Activated CD4-positive, CD25-positive, alpha-beta regulatory T cell treated with anti-CD3 and anti-CD28 coated beads, Interleukin-2, amount 50 U/mL, for 72 hours (primary cell): ENCODE data around the gene SEMA4G.

Source experiments
- DNase-seq: peaks from one replicate; pipeline ENCODE4 v3.0.0; 2021

The SEMA4G gene

GRCh38 chr10:100969187-100970075 lies at the start of gene SEMA4G:
Gene SEMA4G, plus strand, starts transcription at chr10:100969504. Its CDS starts 3,409 bp downstream, at chr10:100972913.
- no peak for DNase-seq

GRCh38 chr10:100923580-100923979 lies 45.7 kb upstream of the SEMA4G start:
- DNase-seq: no peak

DNA sequence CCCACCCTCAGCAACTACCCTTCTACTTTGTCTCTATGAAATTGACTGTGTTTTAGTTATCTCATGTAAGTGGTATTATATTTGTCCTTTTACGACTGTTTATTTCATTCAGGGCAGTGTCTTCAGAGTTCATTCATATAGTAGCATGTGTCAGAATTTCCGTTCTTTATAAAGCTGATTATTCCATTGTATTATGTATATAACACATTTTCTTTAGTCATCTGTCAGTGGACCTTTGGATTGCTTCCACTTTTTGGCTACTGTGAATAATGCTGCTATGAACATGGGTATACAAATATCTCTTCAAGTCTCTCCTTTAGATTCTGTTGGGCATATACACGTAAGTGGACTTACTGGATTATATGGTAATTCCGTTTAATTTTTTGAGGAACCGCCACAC lies 42.0 kb upstream of the SEMA4G start:
- DNase-seq: no peak

GRCh38 chr10:100928039-100928438 lies 41.3 kb upstream of the SEMA4G start:
- DNase-seq: no peak

DNA sequence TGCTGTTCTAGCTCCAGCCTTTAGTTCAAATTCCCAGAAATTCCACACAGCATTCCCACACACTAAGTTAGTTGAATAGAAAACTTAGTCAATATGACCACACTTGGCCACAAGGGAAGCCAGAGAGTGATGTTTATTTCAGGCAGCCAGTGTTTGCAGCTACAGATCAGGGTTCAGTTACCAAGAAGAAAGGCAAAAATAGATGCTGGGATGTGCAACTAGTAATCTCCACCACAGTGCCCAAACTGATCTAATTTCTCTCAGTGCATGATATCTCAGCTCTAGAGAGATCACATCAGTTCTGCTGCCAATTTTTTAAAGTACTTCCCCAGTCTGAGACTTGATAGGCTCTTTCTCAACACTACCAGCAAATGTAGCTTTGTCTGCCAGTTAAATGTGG lies 38.9 kb upstream of the SEMA4G start:
- no peak for DNase-seq

DNA sequence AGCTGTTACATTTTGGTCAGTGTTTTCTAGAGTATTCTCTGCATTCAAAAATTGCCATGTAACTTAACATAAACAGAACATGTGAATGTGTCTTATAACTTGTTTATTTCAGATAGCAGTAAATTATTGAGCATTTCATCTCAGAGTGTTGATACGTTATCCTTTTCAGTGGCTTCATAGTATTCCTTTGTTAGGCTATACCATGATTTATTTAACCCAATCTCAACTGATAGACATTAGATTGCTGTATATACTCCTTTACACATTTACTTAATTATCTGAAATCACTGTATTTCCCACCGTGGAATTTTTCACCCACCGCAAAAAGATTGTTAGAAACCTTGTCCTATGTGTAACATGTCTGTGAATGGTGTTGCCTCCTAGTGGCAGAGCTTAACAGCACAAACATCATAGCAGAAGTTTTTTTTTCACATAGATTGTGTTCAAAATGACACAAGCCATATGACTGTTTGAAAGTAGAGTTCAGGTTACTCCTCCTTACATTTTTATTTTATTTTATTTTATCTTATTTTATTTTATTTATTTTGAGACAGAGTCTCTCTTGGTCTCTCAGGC lies 35.1 kb upstream of the SEMA4G start:
- DNase-seq: no peak

DNA sequence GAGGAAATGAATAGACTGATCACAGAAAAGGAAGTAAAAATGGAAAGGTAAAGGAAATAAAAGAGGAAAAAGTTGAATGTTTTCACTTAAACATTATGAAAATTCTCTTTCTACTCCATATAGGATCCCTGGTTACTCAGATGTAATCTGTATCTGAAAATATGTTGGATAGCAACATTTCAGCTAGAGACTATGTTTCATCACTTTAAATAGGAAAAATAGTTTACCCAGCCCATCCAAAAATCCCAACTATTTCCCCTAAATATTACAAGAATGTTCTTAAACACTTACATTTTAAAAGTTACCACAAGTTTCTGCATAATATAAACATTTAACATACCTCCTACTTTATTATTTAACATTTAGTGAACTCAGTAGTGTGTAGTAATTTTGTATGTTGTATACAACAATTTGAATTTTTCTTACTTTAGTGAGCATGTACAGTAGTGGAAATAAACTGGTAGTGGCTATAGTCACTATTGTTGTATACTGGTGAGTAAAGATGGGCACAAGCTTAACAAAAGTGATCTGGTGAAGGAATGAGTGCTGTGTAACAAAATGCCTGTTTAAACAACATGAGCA lies 29.4 kb upstream of the SEMA4G start:
- DNase-seq: no peak

DNA sequence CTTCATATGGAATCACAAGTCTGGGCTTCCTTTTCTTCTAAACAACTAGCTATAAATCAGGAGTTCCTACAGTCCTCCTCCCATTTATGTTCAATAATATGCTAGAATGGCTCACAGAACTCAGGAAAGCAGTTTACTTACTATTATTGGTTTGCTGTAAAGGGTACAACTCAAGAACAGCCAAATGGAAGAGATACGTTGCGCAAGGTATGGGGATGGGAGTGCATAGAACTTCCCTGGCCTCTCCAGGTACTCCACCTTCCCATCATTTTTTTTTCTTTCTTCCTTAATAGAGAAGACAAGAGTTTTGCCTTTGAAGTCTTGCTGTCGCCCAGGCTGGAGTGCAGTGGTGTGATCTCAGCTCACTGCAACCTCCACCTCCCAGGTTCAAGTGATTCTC lies 27.1 kb upstream of the SEMA4G start:
- DNase-seq: no peak

DNA sequence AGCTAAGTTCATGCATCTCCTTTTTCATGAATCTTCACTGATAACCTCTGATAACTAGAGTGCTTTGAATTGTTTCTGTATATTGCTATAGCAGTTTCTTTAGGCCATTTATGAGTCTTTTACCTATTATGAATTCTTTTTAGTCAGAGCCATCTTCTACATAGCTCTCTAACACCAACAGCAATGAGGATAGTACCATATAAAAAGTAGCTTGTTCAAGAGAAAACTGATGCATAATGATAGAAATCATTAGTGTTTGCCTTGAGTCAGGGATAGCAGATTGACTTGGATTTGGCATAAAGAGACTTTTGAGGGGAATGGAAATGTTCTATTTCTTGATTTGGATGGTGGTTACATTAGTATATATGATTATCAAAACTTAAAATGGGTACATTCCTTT lies 25.8 kb upstream of the SEMA4G start:
- DNase-seq: no peak

DNA sequence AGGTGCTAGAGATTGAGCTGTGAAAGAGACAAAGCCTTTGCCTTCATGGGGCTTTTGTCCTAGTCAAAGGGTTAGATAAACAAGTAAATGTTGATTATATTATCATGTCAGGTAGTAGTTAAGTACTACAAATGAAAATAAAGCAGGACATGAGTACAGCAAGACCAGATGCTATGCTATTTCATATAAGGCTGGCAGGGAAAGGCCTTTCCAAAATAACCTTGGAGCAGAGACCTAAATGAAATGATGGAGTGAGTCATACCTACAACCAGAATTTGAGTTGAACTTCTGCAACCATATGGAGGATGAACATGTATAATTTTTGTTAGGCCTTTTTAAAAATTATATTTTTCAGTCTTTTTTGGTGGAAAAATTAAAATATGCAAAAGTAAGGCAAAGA lies 23.6 kb upstream of the SEMA4G start:
- DNase-seq: no peak

GRCh38 chr10:100948916-100949315 lies 20.4 kb upstream of the SEMA4G start:
- no peak for DNase-seq

GRCh38 chr10:100960251-100960650 lies 9.1 kb upstream of the SEMA4G start:
- no peak for DNase-seq

- no peak for DNase-seq
These were observed 6.8 kb upstream of the SEMA4G start for GRCh38 chr10:100962351-100963080.

GRCh38 chr10:100963826-100964225 lies 5.5 kb upstream of the SEMA4G start:
- DNase-seq: no peak

DNA sequence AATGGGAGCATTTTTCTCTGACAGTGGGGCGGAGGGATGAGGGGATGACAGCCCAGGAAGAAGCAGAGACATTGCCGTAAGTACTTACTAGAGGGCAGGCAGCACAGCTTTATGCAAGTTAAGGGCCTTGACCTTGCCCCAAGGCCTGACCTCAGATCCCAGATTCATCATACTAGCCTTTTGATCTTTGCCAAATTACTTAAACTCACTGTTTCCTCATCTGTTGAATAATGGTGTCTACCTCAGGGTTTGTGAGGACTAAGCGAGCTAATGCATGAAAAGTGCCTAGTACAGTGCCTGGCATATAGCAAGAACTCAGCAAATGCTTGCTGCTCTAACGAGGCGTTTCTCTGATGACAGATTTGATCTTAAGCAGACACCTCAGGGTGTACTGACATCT lies 3.5 kb upstream of the SEMA4G start:
- DNase-seq: no peak

- no peak for DNase-seq
These were observed 2.4 kb upstream of the SEMA4G start for GRCh38 chr10:100966887-100967286.

GRCh38 chr10:100967332-100967731 lies 2.0 kb upstream of the SEMA4G start:
- DNase-seq: no peak

DNA sequence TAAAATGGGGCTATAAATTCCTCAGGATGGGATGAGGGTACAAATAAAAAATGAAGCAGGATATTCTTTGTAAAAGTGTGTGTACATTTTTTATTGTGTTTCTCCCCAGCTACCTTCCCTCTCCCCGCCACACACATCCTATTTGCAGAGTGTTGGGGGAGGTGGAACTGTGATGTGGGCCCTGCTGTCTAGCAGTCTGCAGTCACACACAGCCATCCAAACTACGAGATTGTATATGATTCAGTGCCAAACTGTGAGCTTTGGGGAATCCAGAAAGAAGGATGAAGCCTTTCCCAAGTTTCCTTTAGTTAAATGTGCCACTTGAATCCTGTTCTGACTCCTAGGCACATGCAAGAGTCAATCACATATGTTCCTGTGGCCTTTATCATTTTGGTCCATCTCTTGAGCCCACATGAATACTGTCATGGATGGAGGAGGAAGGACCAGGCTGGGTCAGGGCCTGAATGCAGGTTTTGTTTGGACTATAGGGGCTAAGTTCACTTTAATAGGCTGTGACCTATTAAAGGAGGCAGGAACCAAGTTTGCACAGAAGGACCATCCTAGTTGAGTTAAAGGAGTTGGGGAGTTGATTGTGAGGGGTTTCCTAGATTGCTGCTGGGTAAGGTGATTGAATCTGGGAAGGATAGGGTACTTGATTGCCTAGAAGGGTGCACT lies 1.1 kb upstream of the SEMA4G start:
- DNase-seq: no peak

- DNase-seq: no peak
These were observed 479 bp upstream of the SEMA4G start for GRCh38 chr10:100968863-100969186.

DNA sequence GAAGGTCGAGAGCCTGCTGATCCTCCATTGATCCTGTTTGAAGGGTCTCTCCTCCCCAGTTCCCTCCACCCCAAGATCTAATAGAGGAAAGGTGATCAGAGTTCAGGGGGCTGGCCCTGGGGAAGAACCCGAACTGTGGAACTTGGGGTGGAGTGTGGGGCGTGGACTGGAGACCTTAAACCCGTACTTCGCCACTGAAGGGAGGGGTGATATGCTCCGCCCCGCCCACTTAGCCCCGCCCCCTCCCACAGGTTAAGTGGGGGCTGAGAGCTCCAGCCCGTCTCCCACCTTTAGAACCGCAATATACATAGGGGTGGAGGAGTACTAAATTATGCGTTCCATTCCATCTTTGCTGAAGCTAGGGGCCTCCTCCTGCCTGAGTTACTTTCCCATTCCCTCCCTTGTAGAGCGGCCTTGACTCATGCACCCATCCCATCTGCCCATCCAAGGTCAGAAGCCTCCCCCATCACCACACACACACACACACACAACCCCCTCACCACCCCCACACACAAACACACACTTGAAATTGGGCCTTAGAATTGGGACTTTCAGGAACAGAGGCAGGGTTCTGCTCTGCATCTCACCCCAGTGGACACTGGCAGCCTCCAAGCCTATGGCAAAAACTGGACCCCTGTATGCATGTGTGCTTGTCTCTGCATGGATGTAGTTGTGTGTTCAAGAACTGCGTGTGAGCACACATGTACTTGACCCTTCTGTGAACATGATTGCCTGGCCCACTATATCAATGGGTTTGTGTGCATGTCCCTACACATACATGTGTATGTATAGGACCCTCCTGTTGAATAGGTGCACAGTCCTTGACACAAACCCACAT lies 991 bp downstream of the SEMA4G start:
- DNase-seq: no peak

DNA sequence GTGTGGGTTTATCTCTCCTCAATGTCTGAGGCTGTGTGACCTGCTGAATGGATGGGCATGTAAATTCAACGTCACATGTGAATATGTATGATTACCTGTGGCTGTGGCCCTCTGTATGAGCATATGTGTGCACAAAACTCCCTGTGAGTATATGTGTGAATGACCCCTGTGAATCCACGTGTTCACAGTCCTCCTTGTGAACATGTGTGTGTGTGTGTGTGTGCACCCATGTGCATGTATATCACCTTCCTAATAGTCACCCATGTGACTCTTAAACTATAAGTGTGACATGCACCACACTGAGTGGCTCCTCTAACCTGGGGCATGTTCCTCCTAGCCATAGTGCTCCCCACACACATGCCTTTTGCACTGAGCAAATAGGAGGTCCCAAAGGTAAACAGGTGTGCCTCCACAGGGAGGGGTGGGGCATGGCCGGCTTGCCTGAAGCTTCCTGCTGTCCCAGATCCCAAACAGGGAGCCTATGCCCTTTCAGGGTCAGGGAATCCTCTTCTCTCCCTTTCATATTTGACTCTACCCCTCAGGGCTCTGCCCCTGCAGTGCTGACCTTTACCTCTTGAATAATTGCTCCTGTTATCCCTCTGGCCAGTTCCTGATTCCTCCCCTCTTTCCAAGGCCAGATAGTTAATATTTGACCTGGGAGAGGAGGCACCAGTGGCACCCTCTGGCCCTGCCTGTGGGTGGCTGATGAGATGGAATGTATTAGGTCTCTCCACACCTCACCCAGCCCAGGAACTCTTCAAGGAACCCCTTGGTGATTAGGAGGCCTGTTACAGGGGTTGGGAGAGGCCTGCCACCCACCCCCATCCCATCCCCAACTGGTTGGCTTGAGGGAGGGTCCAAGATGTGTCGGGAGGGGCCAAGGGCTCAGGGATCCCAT lies 1.9 kb downstream of the SEMA4G start:
- no peak for DNase-seq
